GM23338 (cell line): ENCODE results near the gene BACH1. TPM values are rescaled to one million over a fixed set of nuclear protein-coding genes. Genes with fewer than 3 reads are reported as not detected.

Source experiments
- ATAC-seq: fragments of 200-7000 bp; cut with Tn5 transposase; 3 replicates; pipeline ENCODE4 v1.9.1; 2020
- DNase-seq: peaks from one replicate; pipeline ENCODE4 v3.0.0-alpha.2; 2015; ENCODE audit warnings: low spot score
- H2AFZ ChIP-seq: fragments of 200-600 bp; sonication (generic); 2 replicates; pipeline ENCODE4 v1.8.0; 2016; ENCODE audit warnings: antibody characterized with exemption, mild to moderate bottlenecking, moderate library complexity
- H3F3A ChIP-seq: fragments of 200-600 bp; sonication (generic); replicated peaks from 2 replicates; pipeline ENCODE4 v1.8.0; 2017; ENCODE audit warnings: antibody characterized with exemption, mixed run types, low read depth
- H3K27ac ChIP-seq: fragments of 200-600 bp; sonication (generic); 2 replicates; pipeline ENCODE4 v1.6.1; 2016; ENCODE audit warnings: low read depth
- H3K27me3 ChIP-seq: fragments of 200-600 bp; sonication (generic); 2 replicates; pipeline ENCODE4 v1.8.0; 2016; ENCODE audit warnings: mild to moderate bottlenecking, mixed run types, moderate library complexity; ENCODE audit not compliant: insufficient read depth
- H3K36me3 ChIP-seq: fragments of 200-600 bp; sonication (generic); 2 replicates; pipeline ENCODE4 v1.8.0; 2016; ENCODE audit warnings: mild to moderate bottlenecking; ENCODE audit not compliant: insufficient read depth
- H3K4me1 ChIP-seq: fragments of 200-600 bp; sonication (generic); 2 replicates; pipeline ENCODE4 v1.8.0; 2016; ENCODE audit warnings: mild to moderate bottlenecking, moderate library complexity; ENCODE audit not compliant: insufficient read depth
- H3K4me2 ChIP-seq: fragments of 200-600 bp; sonication (generic); 2 replicates; pipeline ENCODE4 v1.7.1; 2017; ENCODE audit warnings: mixed run types
- H3K4me3 ChIP-seq: fragments of 200-600 bp; sonication (generic); 2 replicates; pipeline ENCODE4 v1.6.1; 2016; ENCODE audit warnings: mixed run types
- H3K79me2 ChIP-seq: fragments of 200-600 bp; sonication (generic); replicated peaks from 2 replicates; pipeline ENCODE4 v1.8.0; 2017; ENCODE audit warnings: mild to moderate bottlenecking; ENCODE audit not compliant: insufficient read depth
- H3K9me2 ChIP-seq: fragments of 200-600 bp; sonication (generic); 2 replicates; pipeline ENCODE4 v1.8.0; 2017; ENCODE audit not compliant: insufficient read depth
- H4K20me1 ChIP-seq: fragments of 200-600 bp; sonication (generic); replicated peaks from 2 replicates; pipeline ENCODE4 v1.8.0; 2017; ENCODE audit warnings: mild to moderate bottlenecking; ENCODE audit not compliant: insufficient read depth
- H3K27ac Mint-ChIP-seq: 2 replicates; pipeline ENCODE4 v1.8.0; 2020; ENCODE audit warnings: inconsistent platforms, mild to moderate bottlenecking, moderate library complexity, mixed read lengths
- H3K27me3 Mint-ChIP-seq: 3 replicates; pipeline ENCODE4 v1.8.0; 2022; ENCODE audit warnings: low read depth, mild to moderate bottlenecking, moderate library complexity, mixed read lengths, inconsistent platforms; ENCODE audit not compliant: insufficient read depth, poor library complexity
- H3K36me3 Mint-ChIP-seq: 3 replicates; pipeline ENCODE4 v1.8.0; 2021; ENCODE audit warnings: low read depth, mild to moderate bottlenecking, inconsistent platforms, moderate library complexity, mixed read lengths
- H3K4me1 Mint-ChIP-seq: 3 replicates; pipeline ENCODE4 v1.8.0; 2020; ENCODE audit warnings: mild to moderate bottlenecking, inconsistent platforms, mixed read lengths
- H3K4me3 Mint-ChIP-seq: 3 replicates; pipeline ENCODE4 v1.8.0; 2021; ENCODE audit warnings: moderate library complexity, mild to moderate bottlenecking, inconsistent platforms, mixed read lengths
- H3K9me3 Mint-ChIP-seq: 3 replicates; pipeline ENCODE4 v1.8.0; 2020; ENCODE audit warnings: moderate library complexity, mild to moderate bottlenecking, inconsistent platforms, mixed read lengths
- CREB1 ChIP-seq: fragments of 250-450 bp; sonication (Bioruptor Pico); IDR thresholded peaks from 2 replicates; pipeline ENCODE4 v1.5.0; 2020; ENCODE audit warnings: low read depth, mild to moderate bottlenecking, moderate library complexity
- EZH2 ChIP-seq: fragments of 200-600 bp; sonication (generic); IDR thresholded peaks from one replicate; pipeline ENCODE4 v1.8.0; 2017; ENCODE audit warnings: antibody characterized with exemption, mild to moderate bottlenecking, low read depth; ENCODE audit not compliant: unreplicated experiment
- EZH2phosphoT487 ChIP-seq: fragments of 200-600 bp; sonication (generic); IDR thresholded peaks from one replicate; pipeline ENCODE4 v1.8.1; 2018; ENCODE audit warnings: antibody characterized with exemption; ENCODE audit not compliant: unreplicated experiment
- JUNB ChIP-seq: IDR thresholded peaks from one replicate; pipeline ENCODE4 v1.6.1; 2016; ENCODE audit warnings: antibody characterized with exemption; ENCODE audit not compliant: unreplicated experiment
- NANOG ChIP-seq: IDR thresholded peaks from 2 replicates; pipeline ENCODE4 v1.6.1; 2016; ENCODE audit warnings: antibody characterized with exemption, borderline replicate concordance
- POLR2AphosphoS5 ChIP-seq: IDR thresholded peaks from 2 replicates; pipeline ENCODE4 v1.6.1; 2016; ENCODE audit warnings: antibody characterized with exemption, low read depth
- STAT1 ChIP-seq: IDR thresholded peaks from one replicate; pipeline ENCODE4 v1.6.1; 2016; ENCODE audit warnings: antibody characterized with exemption; ENCODE audit not compliant: unreplicated experiment
- ZNF114 ChIP-seq: fragments of 250-450 bp; sonication (Bioruptor Pico); IDR thresholded peaks from 2 replicates; pipeline ENCODE4 v1.5.0; 2020; ENCODE audit warnings: mild to moderate bottlenecking, moderate library complexity
- ZNF462 ChIP-seq: fragments of 250-450 bp; sonication (Bioruptor Pico); IDR thresholded peaks from 2 replicates; pipeline ENCODE4 v1.5.0; 2020; ENCODE audit warnings: mild to moderate bottlenecking, moderate library complexity
- polyA plus RNA-seq: library from polyadenylated mRNA; unstranded; fragments of >200 nt; fragmentation: Nextera tagmentation; extraction: Ambion mirVana; gene quantifications from 2 replicates; pipeline ENCODE4 v1.2.1, GENCODE V29; 2016
- total RNA-seq: library from RNA; depleted of rRNA; stranded (reverse); fragments of >200 nt; shearing (Covaris generic); gene quantifications from 2 replicates; pipeline ENCODE4 v1.2.3, GENCODE V29; 2014
- TF ChIP-seq, protein P1 (sequence below), 2 experiments: fragments of 200-600 bp in 1 of 2; sonication (generic) in 1 of 2; conservative IDR thresholded peaks; 2 replicates each; pipeline versions ENCODE4 v1.5.1 to v1.6.1; 2016 to 2017; ENCODE audit warnings: antibody characterized with exemption in 2 of 2, low read depth in 2 of 2, mild to moderate bottlenecking in 2 of 2, moderate library complexity in 1 of 2

BACH1 gene
- total and polyA plus RNA-seq, 2 experiments from 2014 or later: 18.9 to 41.2 TPM

DNA sequence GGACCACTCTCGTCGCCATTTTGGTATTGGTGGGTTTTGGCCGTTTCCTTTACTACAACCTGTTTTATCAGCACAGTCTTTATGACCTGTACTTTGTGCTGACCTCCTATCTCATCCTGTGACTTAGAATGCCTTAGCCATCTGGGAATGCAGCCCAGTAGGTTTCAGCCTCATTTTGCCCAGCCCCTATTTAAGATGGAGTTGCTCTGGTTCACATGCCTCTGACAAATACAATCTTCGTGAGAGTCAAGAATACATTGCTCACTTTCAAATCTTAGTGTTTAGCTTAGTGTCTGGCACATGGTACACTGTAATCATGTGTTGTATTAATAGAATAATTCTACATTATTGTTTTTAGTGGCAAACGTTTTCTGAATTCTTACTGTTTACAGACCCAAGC lies 88.9 kb downstream of the BACH1 start (continued):
- TF ChIP-seq, protein P1, sequence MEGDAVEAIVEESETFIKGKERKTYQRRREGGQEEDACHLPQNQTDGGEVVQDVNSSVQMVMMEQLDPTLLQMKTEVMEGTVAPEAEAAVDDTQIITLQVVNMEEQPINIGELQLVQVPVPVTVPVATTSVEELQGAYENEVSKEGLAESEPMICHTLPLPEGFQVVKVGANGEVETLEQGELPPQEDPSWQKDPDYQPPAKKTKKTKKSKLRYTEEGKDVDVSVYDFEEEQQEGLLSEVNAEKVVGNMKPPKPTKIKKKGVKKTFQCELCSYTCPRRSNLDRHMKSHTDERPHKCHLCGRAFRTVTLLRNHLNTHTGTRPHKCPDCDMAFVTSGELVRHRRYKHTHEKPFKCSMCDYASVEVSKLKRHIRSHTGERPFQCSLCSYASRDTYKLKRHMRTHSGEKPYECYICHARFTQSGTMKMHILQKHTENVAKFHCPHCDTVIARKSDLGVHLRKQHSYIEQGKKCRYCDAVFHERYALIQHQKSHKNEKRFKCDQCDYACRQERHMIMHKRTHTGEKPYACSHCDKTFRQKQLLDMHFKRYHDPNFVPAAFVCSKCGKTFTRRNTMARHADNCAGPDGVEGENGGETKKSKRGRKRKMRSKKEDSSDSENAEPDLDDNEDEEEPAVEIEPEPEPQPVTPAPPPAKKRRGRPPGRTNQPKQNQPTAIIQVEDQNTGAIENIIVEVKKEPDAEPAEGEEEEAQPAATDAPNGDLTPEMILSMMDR (conservative IDR thresholded peaks at IDR 0.05; ENCODE audit: low read depth in 2 of 2): no peak
- TF ChIP-seq STAT1 (no peak), ZNF114 (CRISPR knock-in tag) (no peak), POLR2AphosphoS5 (no peak), CREB1 (CRISPR knock-in tag) (no peak), EZH2 (no peak), NANOG (no peak), EZH2phosphoT487 (no peak)

- H3K9me3 Mint-ChIP-seq: peaks cover 12% of the 10 kb centered on the region; the same call in 2 of the 3 replicates
- no peak overlapping the region for H3K4me3 Mint-ChIP-seq
- H4K20me1 ChIP-seq: no peaks in the 10 kb centered on the region
- no peak overlapping the region for H3K4me2 ChIP-seq
- no peak overlapping the region for H3K4me3 ChIP-seq
- no peaks in the 10 kb centered on the region for H3K4me1 Mint-ChIP-seq
- ATAC-seq: no peak
- no peak for DNase-seq
- no peaks in the 10 kb centered on the region for H3K36me3 ChIP-seq
- H3K79me2 ChIP-seq: no peaks in the 10 kb centered on the region
- no peak for TF ChIP-seq NANOG
- TF ChIP-seq JUNB: no peak
- no peak for TF ChIP-seq CREB1 (CRISPR knock-in tag)
- TF ChIP-seq EZH2phosphoT487: no peak
- no peaks in the 10 kb centered on the region for H3K27me3 Mint-ChIP-seq
- H3K9me2 ChIP-seq: no peaks in the 10 kb centered on the region
- H3K27ac ChIP-seq: no peak overlapping the region
- no peak overlapping the region for H3K27ac Mint-ChIP-seq
- peaks cover 9% of the 10 kb centered on the region; the same call in 1 of the 3 replicates for H3K36me3 Mint-ChIP-seq
- H3K27me3 ChIP-seq: no peaks in the 10 kb centered on the region
- H3K4me1 ChIP-seq: no peaks in the 10 kb centered on the region
- no peak overlapping the region for H2AFZ ChIP-seq
- H3F3A ChIP-seq: no peaks in the 10 kb centered on the region
These were observed 90.4 kb downstream of the BACH1 start for GRCh38 chr21:29389136-29389535.

DNA sequence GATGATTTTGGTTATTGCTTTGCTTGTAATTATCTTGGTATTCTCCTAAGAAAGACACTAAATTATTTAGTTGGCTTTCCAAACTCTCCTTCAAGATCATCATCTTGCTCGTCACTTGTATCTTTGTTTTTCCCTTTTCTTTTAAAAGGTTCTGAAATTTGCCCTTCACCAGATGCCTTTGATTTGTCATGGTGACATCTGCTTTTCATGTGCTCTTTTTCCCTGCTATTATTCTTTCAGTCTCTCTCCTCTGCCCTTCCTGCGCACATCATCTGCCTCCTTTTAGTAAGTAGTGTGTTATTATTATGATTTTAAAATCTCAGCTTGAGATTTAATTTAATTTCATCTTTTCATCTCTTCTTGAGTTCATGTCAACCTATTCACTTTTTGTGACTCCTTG lies 92.1 kb downstream of the BACH1 start:
- Histone ChIP-seq H3K27ac (no peak overlapping the region), H3K36me3 (no peaks in the 10 kb centered on the region), H4K20me1 (no peaks in the 10 kb centered on the region), H3K79me2 (no peaks in the 10 kb centered on the region), H3K9me2 (no peaks in the 10 kb centered on the region), H2AFZ (no peak overlapping the region), H3K27me3 (no peaks in the 10 kb centered on the region), H3K4me2 (no peak overlapping the region), H3K4me1 (no peaks in the 10 kb centered on the region), H3K4me3 (no peak overlapping the region), H3F3A (no peaks in the 10 kb centered on the region)
- Mint-ChIP-seq H3K4me1 (no peaks in the 10 kb centered on the region), H3K27me3 (no peaks in the 10 kb centered on the region), H3K4me3 (no peak overlapping the region), H3K27ac (no peak overlapping the region), H3K36me3 (peaks cover 9% of the 10 kb centered on the region; the same call in 1 of the 3 replicates), H3K9me3 (peaks cover 12% of the 10 kb centered on the region; the same call in 2 of the 3 replicates)
- DNase-seq: no peak
- ATAC-seq: no peak
- no peak for TF ChIP-seq POLR2AphosphoS5
- no peak for TF ChIP-seq EZH2
- no peak for TF ChIP-seq ZNF462 (CRISPR knock-in tag)
- no peak for TF ChIP-seq EZH2phosphoT487
- TF ChIP-seq, protein P1 (conservative IDR thresholded peaks at IDR 0.05; ENCODE audit: low read depth in 2 of 2): no peak
